GM18867 (cell line): ENCODE data around the gene SLC41A3.
"Not testable (repeated sequence)": the region's sequence is repeated elsewhere in the genome, so short reads cannot be mapped to it uniquely, and the experiment has no call there.

Experiments
- ATAC-seq: cut with Tn5 transposase; IDR thresholded peaks from one replicate; pipeline ENCODE4 v1.9.1; 2021; ENCODE audit warnings: mild to moderate bottlenecking, moderate library complexity; ENCODE audit not compliant: unreplicated experiment

Gene SLC41A3

DNA sequence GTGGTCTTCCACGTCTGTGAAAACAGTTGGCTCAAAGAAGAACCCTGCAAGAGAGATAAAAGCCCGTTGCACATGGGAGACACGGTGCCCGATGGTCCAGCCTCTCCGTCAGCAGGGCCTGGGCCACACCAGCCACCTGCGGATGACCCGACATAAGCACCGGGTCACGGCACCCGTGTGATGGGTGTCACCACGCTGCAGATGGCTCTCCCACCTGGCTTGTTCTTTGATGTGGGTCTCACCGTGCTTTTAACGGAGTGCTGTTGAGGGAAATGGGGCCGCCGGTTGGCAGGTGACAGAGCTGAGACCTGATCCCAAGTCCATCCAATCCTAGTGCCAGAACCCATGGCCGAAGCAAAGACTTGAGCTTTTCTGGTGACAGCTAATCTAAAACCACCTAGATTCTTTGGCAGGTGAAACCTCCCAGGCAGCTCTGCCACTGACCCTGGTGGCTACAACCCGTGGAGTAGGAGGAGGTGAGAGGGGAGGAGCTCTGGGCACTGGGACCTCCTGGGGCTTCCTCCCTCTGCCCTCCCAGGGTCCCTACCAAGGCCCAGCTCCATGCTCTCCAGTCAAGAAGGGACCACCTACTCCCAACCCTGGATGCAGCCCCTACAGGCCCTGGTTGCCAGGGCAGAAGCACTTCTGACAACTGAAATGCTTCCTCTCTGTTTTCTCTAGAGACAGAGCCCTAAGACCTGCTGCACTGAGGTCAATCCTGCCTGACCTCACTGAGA lies 23.4 kb upstream of the SLC41A3 start:
- no peak for ATAC-seq

DNA sequence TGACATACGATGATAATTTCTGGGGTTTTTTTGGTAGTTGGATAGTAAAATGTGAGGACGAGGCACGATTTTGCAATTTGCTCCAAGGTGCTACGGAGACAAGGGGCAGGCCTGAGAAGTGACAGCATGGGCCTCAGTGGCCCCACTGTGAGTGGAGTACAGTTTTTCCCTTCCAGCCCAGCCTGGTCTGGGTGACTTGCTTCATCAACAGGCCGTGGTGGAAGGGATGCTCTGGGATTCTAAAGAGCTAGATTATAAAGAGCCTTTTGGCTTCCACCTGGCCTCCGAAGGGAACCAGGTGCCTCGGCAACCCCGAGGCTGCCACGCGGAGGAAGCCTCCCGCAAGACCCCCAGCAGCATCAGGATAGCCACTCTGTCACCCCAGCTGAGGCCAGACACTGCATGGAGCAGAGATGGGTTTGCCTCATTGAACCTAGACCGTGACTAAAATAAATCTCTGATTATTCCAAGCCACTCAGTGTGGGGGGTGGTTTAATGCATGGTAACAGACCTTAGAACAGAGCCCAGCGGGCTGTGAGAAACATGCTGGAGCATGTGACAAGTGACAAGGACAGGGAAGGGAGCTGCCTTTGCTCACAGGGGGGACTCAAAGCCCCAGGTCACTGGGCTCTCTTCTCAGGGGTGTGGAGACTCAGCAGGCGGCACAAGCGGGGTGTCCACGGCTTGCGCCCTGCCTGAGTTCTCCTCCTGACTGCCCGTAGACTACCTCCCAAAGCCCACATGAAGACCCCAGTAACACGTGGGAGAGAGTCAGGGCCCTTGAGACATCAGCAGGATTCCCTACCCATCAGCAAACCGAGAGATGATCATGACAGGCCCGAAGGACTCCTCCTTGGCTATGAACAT lies 22.6 kb upstream of the SLC41A3 start:
- no peak for ATAC-seq

DNA sequence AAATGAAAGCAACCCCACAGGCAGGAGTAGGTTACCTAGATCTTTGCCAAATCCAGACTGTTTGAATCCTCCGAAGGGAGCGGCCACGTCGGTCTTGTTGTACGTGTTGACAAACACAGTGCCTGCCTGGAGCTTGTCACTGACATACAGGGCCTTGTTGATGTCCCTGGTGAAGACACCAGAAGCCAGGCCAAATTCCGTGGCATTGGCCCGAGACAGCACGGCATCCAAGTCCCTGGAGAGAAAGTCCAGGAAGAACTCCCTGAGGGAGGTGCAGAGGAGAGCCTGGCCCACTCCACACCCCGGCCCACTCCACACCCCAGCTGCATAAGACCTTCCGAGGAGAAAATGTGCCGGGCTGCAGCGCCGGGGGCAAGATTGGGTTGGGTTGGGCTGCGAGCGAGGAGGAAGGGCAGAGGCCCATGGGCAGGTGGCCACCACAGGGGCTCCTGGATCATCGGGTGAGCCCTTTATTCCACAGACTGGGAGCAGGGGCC lies 21.8 kb upstream of the SLC41A3 start:
- no peak for ATAC-seq

DNA sequence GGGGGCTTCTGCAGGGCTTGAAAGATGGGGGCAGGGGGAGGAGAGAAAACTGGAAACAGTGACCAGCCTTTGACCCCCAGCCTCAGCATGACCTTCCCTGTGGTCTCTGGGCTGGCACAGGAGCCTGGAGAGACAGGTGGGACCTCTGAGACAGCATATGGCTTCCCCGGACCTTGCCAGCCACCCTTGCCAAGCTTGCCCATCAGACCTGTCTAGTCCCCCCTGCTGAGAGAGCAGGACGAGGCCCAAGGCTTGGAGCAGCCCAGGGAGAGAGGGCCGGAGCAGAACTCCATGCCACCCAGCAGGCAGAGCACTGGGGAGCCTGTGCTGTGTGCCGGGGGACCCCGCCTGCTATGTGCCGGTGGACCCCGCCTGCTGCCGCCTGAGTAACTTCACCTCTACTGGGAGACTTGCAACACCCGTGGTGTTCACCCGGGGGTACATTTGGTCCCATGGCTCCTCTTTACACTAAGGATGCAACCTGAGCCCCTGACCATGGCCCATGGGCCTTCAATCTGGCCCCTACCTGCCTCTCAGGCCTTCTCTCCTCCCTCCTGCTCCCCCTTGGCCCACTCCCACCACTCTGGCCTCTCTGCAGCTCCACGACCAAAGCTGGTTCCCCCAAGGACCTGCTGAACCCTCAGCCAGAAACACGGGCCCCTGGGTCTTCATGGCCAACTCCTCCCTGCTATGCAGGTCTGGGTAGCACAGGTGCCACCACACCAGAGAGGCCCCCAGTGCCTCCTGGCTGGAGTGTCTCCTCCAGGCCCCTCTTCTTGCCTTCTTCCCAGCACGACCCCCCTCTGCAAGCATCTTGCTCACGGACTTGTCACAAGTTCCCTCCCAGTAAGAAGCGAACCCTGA lies 21.1 kb upstream of the SLC41A3 start:
- ATAC-seq: no peak

DNA sequence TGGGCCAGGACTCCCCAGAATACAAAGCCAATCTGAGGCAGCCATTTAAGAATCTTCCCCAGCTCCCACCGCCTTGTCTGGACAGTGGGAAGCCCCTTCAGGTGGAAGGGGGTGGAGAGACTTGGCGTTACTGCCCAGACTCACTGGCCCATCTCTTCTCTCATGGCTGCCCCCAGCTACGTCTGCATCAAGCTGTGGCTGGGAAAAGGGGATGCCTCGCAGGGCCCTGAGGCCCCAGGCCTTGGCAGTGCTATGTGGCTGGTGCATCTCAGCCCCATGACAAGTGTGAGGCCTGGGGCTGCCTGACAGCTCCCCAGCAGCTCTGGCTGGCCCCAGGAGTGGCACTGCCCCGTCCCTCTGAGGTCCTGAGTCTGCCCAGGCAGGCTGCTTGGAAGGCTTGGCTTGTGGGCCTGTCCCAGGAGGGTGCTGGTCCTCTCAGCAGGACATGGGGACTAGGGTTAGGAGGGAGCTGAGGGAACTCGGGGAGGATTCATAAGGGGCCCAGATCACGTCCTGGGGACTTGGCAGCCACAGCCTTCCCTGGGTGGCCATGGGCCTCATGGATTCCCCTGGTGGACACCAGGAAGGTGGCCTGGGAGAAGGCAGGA lies 20.2 kb upstream of the SLC41A3 start:
- no peak for ATAC-seq

DNA sequence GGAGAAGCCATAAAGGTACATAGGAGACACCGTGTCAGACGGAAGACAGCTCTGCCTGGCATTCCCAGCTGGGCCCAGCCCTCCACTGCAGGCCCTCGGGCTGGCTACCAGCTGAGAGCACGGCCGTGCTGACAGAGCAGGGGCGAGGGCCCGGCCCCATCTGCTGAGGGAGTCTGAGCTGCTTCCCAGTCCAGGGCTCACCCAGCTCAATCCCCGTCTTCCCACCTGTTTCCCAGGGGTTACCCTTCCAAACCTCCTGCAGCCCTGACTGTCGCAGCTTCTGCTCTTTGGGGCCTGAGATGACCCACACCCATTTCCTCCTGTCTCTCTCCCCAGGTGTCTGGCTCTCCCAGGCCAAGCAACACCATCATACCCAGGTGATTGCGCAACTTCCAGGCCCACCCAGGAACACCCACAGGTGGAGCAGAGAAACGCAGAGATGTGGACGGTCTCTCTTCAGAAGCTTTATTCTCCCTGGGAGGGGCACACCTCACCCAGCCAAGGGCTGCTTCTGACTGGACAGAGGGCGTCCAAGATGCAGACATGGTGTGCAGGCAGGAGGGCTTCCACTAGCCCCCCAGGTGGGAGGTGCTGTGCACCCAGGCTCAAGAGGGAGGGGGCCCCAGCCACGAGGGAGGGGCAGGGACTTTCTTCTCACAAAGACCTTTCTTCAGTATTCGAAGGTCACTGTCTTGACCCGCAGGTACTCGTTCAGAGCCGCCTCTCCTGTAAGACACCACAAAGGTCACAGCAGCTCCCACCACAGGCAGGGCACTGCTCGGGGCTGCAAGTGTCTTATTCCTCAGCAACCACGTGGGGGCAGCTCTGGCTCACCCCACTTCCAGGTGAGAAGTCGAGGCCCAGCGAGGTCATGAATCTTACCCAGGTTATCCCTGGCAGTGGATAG lies 19.4 kb upstream of the SLC41A3 start:
- no peak for ATAC-seq

DNA sequence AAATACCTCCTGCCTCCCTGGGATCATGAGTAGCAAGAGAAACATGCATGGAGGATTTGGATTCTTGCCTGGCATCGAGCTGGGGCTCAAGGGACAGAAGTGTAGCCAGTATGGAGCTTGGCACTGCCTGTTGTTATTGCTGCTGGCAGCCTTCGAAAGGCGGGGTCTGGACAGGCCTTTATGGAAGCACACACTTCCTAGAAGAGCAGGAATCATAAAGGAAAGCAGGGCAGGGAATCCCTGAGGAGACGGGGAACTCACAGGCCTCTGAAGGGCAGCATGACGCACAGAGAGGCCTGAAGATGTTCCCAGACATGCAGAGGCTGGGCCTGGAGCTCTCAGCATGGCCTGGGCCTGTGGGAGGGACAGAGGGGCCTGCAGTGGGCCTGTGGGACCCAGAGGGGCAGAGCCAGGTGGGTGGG lies 18.6 kb upstream of the SLC41A3 start:
- no peak for ATAC-seq

DNA sequence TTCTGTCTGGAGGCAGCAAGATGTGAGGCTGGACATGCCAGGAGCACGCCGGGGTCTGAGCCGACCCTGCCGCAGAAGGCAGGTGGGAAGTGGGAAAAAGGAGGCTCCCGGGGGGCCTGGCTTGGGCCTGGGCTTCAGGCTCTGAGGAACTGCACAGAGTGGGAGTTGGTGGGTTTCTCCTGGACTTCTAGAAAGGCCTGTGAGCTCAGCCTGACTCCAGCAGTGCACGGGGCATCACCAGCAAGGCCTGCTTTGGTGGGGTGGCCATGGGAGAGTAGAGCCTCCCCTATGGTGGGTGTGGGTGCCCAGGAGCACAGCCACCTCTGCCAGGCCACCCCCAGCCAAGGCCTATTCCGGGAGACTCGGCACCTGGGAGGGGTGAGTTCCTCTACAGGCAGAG lies 18.1 kb upstream of the SLC41A3 start:
- ATAC-seq: no peak

DNA sequence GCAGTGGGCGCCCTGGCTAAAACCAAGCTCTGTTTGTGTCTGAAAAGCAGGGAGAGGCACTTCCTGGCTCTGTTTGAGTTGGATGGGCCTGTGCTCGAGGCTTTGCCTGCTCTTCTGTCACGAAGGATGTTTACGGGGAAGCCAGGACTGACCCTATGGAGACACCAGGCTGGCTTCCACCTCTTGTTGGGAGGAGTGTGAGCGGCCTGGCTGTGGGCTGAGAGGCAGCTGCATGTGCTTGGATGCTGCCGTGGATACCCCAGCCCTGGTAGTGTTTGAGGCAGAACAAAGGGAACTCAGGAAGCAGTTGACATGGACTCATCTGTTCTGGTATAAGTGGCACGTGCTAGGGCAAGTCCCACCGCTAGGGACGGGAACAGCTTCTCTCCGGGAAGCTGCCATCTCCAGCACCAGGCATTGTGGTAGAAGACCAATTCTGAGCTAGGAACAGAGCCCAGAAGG lies 17.6 kb upstream of the SLC41A3 start:
- no peak for ATAC-seq

DNA sequence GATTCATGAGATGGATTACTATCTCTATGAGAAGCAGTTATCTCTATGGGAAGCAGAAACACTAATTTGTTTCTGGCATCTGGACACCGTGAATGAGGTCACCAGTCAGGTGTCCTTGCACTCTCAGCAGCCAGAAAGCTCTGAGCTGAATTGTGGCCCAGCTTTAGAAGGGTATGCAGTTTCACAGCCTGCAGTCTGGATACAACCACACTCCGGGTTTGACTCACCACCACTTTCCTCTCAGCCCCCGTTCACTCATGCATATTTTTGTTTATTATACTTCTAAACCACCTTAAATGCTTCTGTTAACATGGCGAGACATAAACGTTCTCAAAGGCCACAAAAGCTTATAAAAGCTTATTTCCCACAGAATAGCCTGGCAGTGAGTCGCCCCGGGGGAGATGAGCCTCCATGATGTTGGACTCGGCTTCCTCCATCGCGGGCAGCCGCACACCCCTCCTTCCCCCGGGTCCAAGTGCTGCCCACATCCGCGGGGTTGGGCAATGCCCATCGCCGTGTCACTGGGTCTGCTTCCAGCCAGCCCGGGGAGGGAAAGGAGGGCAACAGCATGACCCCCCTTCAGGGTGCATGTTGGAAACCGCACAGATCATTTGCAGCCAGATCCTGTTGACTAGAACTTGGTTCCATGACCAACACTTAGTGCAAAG lies 16.8 kb upstream of the SLC41A3 start:
- ATAC-seq: peak; percentile 61

DNA sequence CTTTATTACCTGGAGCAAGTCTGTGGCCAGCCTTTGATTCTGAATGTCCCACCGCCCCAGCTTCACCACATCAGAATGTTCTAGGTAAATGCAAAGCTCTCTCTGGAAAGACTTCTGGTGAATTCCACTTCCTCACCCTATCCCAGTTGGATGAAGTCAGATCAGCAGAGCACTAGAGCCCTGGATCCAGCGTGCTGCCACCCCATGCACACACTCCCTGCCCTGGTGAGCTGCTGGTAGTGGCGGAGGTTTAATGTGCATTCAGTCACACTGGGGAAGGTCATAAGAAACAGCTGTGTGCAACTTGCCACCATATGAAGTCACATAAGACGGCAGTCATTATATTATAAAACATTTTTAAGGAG lies 16.3 kb upstream of the SLC41A3 start:
- no peak for ATAC-seq

DNA sequence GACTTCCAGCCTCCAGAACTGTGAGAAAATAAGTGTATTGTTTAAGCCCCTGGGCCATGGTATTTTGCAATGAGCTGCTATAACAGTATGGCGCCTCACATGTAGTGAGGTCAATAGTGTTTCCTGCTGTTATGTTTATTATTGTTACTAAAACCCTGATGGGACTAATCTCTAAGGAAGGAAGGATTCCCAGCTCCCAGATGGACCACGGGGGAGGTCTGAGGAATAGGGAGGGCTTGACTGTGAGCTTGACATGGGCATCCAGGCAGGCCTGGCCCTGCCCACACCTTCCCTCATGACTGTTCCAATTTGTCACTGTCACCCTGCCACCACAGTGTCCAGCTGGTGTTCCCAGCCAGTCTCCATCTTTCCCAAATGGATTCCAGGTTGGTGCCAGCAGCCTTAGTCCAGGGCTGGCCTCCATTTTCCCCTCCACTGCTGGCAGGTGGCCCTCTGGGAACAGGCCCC lies 14.5 kb upstream of the SLC41A3 start:
- no peak for ATAC-seq

DNA sequence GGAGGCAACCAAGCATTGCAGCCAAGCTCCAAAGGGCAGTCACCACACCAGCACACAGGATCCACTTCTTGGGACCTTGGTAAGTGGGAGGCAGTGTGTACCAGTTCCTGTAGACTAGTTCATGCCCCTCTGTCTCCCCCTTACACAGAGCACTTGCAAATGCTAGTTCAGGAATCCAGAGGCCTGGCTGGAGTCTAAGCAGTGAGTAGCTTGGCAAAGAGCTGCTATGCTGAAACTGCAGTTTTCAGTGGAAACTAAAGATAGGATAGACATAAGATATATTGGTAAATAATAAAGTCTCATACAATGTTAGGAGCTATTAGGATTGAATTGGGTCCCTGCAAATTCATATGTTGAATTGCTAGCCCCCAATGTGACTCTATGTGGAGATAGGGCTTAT lies 13.9 kb upstream of the SLC41A3 start:
- no peak for ATAC-seq

DNA sequence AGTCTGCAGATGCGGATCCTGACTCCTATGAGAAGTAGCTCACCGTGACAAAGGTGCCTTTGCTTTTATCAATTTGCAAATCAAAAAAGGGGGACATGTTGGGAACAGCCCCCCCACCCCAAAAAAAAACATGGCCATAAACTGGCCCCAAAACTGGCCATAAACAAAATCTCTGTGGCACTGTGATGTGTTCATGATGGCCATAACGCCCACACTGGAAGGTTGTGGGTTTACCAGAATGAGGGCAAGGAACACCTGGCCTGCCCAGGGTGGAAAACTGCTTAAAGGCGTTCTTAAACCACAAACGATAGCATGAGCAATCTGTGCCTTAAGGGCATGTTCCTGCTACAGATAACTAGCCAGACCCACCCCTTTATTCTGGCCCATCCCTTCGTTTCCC lies 12.3 kb upstream of the SLC41A3 start:
- ATAC-seq: not testable (repeated sequence)

DNA sequence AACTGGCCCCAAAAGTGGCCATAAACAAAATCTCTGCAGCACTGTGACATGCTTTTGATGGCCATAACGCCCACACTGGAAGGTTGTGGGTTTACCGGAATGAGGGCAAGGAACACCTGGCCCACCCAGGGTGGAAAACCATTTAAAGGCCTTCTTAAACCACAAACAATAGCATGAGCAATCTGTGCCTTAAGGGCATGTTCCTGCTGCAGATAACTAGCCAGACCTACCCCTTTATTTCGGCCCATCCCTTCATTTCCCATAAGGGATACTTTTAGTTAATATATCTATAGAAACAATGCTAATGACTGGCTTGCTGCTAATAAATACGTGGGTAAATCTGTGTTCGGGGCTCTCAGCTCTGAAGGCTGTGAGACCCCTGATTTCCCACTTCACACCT lies 8.2 kb upstream of the SLC41A3 start:
- ATAC-seq: not testable (repeated sequence)

DNA sequence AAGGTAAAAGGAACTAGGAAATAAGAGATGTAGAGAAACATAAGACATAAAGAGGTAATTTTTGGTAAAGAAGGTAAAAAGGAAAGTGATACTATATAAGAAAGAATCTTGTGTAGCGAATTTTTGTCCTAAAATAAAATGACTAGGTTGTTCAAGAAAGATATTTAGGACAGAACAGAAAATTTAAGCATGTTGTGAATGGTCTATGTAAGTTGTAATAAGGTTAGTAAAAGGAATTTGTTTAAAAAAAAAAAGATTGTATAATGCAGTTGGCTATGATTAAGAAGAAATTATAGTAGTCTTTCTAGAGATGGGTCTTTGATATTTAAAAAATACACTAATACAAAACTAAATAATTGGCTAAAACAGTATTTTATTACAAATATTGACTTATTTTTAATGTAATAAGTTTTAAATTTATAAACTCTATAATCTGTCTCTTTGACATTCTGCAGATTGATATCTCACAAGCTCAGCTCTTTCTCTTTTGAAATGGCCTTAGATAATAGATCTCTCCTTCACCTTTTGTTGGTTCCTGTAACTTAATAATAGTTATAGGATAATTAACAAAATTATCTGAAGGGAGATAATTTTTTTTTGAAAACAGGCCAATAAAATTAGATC lies 3.7 kb upstream of the SLC41A3 start:
- ATAC-seq: no peak

DNA sequence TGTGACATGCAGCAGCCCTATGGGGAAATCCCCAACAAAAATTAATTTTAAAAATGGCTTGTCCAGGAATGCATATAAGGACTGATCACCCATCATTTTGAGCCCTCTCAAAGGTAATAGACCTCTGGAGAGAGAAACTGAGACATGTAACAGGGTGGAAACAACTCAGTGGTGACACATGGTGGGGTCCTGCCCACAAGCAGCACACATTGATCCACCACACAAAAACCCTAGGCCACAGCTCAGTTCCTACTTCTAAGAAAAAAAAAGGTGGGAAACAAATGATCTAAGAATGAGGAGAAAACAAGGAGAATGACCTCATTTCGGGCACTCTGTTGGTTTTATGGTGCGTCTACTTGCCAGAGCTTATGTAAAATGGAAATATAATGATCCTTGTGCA lies 1.9 kb upstream of the SLC41A3 start:
- no peak for ATAC-seq

DNA sequence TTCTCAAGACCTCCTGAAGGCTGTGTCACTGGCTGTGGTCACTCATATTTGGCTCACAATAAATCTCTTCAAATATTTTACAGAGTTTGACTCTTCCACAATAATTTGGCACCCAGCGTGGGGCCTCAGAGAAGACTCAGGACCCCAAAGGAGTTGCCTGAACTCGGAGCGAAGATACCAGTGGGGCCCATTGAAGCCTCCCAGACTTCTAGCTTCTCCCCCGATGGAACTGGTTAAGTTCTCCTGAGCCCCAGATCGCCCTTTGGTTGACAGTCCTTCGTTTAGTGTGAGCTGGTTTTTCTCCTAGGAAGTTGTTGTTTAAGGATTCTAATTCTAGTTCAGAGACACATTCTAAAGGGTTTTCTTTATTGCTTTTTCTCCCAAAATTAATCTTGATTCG lies 1.4 kb upstream of the SLC41A3 start:
- ATAC-seq: no peak

DNA sequence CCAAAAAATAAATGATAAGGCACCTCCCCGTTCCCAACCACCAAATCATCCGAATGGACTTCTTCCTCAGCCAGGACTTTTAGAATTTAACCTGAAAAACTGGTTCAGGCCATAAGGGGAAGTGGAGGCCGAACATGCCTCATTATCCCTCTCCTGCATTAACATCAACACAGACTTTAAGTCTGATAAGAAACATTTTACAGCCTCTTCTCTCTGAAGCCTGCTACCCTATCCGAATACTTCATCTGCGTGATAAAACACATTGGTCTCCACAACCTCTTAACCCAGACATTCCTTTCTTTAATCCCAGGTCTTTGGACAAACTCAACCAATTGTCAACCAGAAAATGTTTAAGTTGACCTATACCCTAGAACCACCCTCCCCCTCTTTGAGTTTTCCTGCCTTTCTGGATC lies 850 bp upstream of the SLC41A3 start:
- ATAC-seq: no peak
